ENCODE results near the gene SOX8.

SOX8 gene

DNA sequence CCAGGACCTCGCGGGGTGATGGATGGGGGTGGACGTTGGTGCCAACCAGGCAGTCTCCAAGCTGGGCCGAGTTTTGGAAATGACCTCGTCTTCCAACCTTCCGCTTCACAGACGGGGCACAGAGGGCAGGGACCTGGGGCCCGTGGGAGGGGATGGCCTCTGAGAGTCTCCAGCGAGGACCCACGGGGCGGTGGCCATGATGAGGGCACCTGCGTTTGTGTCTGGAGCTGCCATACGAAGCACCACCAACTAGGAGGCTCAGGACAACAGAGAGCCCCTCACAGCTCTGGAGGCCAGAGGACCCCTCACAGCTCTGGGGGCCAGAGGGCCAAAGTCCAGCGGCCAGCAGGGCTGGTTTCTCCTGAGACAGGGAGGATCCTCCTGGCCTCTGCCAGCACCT is 26.5 kb downstream of the SOX8 start:
- DNase-seq (ENCODE audit: low spot score): no peak

DNA sequence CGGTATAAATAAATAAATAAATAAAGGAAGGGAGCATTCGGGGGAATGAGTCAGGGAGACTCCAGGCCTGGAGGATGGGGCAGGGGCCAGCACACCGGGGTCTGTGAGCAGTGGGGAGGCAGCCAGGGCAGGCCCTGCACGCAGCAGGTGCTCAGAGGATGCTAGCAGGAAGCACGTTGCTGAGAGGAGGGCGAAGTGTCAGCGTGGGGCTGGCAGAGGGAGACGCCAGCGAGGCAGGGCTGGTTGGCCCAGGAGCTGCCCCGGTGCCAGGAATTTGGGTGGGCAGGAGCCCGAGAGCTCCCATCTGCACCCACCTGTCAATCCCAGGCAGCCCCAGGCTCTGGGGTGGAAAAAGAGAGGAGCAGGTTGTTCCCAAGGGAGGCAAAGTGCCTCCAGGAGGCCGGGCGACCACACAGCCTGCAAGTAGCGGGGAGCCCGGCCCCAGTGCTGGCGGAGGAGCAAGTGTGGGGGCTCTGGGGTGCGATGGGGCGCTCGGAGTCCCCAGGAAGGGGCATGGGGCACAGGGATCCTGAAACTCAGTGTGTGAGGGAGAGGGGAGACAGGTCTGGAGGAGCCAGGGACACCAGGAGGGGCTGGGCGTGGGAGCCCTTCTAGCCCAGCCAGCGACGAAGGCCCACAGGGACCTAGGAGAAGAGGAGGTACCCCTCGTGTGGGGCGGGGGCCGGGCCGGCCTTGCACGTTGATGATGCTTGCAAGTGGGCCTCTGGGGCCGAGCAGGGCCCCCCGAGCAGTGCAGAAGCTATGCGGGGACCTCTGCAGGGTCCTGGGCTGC is 28.0 kb downstream of the SOX8 start:
- no peak for DNase-seq (ENCODE audit: low spot score)

DNA sequence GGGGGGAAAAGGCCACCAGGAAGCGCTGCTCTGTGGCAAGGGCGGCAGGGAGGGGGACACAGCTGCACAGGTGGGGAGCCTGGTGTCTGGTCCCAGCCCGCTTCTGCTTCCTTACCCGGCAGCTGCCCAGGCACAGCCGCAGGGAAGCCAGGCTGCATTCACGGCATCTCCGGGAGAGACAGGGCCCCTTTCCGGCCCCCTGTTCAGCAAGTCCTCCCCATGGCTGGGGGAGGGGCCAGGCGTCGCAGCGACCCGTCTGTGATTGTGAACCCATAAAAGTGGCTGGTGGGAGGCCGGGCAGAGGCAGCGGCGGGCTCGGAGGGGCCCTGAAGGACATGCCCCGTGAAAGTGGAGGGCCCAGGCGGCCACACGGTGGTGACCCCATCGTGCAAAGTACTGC is 28.7 kb downstream of the SOX8 start:
- no peak for DNase-seq (ENCODE audit: low spot score)

DNA sequence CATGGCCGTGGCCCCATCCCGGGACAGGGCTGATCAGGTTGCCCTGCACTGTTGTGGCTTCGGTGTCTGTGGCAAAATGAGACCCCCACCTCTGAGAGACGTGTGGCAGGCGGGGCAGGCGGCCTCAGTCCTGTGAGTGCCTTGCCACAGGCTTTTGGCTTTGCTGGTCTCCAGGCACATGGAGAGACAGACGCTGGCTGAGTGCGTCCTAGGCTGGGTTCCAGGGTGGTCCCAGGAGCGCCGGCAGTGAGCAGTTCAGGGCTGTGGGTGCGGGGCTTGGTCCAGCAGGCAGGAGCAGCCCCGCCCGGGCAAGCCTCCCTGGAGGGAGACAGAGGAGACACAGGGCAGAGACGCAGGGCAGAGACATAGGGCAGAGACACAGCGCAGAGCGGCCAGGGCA is 29.2 kb downstream of the SOX8 start:
- DNase-seq (ENCODE audit: low spot score): no peak

DNA sequence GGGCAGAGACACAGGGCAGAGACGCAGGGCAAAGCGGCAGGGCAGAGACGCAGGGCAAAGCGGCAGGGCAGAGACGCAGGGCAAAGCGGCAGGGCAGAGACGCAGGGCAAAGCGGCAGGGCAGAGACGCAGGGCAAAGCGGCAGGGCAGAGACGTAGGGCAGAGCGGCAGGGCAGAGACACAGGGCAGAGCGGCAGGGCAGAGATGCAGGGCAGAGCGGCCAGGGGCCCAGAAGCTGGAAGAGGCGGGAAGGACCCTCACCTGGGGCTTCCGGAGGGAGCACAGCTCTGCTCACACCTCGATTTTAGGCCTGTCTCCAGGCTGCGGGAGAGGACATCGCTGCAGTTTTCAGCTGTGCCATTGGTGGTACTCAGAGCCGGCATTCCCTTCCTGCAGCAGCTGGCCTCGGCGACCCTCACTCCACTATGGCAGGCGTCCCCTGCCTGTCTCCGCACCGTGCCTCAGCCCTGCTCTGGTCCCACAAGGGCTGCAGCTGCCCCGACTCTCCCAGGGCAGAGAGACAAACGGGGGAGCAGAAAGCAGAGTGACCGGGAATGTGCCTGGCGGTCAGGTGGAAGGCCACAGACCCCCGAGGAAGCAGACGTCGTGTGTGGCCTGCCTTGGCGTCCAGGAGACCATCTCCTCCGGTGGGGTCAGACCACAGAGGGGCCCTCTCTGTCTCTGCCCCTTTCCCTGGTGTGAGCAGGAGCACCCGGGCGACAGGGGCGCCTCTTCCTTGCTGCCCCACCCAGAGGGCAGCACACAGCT is 29.9 kb downstream of the SOX8 start:
- no peak for DNase-seq (ENCODE audit: low spot score)

DNA sequence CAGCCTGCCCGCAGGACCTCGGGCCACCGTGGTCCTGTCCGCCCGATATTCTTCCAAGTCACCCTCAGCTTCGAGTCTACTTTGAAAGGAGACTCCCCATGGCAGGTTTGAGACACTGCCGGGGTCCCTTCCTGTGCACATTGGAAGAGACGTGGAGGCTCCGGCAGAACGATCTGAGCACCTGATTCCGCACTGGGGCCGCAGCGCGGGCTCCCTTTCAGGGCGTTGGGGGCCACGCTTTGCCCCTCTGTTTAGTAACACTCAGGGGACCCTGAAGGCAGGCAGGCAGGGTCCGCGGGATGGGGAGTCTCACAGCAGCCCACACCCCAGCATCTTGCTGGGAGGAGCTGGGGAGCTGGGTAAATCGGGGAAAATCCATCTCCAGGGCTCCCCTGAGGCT is 30.6 kb downstream of the SOX8 start:
- no peak for DNase-seq (ENCODE audit: low spot score)

DNA sequence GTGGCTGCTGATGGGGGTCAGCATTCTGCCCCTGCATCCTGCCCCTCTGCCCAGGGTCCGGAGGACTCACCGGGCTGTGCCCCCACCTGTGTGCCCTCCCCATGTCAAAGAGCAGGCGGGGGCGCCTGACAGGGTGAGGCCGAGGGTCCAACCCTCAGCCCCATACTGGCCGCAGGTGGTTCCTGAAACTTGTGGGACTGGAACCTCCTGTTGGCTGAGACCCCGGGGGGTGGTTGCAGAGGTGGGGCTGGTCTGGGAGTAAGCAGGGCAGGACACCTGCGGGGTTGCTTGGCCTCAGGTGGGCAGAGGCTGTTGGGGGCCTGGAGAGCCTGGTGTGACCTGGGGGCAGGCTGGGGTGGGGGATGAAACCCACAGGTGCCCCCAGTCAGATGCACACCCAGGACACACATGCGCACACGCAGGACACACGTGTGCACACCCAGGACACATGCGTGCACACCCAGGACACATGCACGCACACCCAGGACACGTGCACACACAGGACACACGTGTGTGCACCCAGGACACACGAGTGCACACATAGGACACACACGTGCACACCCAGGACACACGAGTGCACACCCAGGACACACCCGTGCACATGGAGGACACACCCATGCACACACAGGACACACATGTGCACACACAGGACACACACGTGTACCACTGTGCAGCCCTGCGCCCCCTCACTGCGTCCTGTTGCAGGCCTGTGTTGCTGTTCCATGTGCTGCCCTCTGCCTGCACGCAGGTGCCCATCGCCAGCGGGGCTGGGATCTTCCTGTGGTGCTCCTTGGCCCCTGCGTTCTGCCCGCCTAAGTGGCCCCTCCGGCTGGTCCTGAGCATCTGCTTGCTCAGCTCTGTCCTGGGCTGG is 31.4 kb downstream of the SOX8 start:
- no peak for DNase-seq (ENCODE audit: low spot score)

DNA sequence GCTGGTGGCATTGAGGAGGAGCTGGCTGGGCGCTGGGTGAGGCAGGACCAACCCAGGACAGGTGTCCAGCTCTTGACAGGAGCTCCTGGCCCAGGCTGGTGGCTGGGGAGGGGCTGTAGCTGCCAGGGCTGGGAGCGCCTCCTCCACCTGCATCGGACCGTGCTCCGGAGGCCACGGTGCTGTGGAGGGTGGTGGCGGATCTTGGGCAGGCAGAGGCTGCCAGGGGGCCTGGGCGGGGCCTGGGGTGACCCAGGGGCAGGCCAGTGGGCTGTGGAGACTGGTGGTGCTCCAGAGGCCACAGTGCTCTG is 32.0 kb downstream of the SOX8 start:
- DNase-seq (ENCODE audit: low spot score): no peak

DNA sequence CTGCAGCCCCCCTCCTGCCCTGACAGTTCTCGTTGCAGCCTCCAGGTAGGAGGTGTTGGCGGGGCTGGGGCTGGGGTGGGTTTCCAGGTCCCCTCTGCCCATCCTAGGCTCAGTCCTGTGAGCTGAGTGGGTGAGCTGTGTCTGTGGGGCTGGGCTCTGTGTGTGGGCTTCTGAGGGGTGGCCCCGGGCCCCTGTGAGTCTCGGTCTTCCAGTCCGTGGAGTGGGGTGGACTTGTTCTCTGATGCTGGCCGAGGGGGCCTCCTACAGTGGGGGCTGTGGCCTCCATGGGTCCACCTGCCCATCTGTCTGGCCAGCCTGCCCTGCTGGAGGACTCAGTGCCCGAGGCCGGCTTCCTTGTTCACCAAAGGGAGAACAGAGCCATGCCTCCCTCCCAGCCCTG is 32.7 kb downstream of the SOX8 start:
- DNase-seq (ENCODE audit: low spot score): no peak

DNA sequence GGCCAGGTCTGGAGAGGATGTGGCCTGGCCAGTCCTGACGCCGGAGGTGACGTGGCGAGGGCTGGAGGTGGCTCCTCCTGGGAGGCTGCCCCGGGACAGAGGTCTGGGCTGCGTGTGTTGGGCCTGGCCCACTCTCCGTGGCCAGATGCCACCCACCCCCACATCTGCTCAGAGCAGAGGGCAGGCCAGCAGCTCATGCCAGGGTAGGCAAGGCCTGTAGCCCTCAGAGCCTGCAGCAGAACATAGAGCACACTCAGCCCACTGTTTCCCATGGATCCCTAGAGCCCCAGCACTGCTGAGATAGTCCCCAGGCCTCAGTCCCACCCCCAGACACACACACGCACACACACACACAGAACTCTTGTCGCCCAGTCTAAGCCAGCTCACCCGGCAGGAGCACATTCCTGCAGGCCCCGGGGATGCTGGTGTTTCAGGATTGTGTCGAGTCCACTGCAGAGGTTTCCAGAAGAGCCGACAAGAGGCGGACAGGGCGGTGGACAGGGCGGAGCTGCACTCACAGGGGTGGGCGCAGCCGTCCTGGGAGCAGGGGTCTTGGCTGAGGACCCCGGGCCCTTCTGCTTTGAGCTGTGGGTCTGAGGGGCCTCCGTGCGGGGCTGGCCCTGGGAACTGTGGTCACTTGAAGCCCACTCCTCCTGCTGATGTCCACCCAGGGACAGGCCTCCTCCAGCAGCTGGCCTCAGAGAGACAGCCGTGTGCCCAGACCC is 33.4 kb downstream of the SOX8 start:
- DNase-seq (ENCODE audit: low spot score): no peak

DNA sequence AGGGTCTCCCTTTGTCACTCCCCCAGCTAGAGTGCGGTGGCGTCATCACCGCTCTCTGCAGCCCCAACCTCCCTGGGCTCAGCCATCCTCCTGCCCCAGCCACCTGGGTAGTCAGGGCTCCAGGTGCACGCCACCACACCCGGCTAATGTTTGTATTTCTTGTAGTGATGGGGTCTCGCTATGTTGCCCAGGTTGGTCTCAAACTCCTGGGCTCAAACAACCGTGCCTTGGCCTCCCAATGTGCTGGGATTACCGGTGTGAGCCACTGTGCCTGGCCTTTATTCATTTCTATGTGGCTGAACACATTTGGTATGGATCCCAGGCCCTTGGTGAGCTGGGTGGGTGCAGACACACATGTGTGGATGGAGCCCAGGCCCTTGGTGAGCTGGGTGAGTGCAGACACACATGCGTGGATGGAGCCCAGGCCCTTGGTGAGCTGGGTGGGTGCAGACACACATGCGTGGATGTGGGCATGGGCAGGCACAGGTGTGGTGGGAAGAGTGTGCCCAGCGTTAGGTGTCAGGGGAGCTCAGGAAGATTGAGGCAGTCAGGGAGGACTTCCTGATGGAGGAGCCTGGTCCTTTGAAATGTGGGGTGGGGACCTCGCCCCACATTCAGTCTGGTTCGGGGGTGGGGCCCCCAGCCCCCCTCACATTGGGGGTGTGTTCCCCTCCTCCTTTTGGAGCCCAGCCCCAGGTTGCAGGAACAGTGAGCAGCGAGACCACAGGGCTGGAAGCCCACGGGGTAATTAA is 37.1 kb downstream of the SOX8 start:
- no peak for DNase-seq (ENCODE audit: low spot score)

DNA sequence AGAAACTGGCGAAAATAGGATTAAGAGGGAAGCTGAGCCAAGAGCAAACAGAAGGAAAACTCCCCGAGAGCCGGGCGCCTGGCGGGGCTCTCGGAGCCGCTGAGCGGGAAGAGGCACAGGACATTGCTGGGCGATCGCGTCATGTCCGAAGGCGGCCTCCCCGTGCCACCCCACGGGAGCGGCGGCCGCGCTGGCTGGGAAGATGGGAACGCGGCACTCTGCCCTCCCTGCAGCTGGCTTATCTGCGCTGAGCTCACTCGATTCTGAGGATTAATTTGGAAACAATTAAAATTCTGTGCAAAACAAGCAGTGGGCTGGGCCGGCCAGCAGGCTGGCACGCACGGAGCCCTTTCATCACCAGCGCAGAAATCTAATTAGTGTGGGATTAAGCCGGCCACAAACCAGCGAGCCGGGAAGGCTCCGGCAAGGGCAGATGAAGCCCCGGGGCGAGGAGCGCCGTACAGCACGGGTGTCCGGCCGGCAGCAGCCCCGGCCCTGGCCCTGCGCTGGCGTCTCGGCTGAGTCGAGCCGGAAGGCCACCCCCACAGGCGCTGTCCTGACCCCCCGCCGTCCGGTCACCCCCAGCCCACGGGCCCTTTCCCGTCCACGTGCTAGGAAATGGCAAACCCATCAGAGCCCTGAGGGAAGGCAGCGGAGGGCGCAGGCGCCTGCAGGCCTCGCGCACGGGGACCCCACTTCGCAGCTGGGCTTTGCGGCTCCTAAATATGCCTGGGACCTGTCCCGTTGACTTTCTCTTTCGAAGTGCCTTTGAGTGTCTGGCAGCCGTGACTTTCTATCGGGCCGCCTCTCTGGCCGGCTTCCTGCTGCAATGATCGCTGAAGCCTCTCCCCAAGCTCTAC is 37.9 kb downstream of the SOX8 start:
- peak; percentile 68 for DNase-seq (ENCODE audit: low spot score)

DNA sequence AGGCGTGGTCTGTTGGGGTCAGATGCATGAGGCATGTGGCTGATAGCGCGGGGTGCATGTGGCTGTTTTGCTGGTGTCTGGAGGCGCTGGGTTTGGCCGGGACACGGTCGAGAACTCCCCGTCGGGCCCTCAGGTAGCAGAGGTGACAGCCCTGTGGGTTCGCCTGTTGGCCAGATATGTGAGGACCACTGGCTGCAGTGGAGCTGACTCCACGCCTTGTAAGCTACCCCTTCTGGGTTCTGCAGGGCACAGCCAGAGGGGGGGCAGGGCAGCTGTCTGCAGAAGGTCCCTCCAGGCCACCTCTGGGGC is 38.5 kb downstream of the SOX8 start:
- DNase-seq (ENCODE audit: low spot score): no peak

DNA sequence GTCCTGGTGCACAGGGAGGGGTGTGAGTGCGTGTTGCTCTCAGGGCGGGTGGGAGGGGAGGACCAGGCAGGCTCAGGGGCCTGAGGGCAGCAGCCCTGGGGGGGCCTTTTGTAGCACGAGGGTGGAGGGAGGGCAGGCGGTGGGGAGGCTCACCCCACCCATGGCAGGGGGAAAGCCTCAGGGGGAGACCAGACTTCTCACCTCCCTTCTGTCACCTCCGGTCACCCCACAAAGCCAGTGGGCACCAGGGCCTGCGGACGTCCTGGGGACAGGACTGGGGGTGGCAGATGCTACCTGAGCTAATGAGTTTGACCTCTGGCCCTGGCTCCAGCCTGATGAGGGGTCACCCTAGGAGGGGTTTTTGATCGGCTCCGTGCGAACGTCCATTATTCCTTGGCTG is 39.0 kb downstream of the SOX8 start:
- DNase-seq (ENCODE audit: low spot score): no peak

DNA sequence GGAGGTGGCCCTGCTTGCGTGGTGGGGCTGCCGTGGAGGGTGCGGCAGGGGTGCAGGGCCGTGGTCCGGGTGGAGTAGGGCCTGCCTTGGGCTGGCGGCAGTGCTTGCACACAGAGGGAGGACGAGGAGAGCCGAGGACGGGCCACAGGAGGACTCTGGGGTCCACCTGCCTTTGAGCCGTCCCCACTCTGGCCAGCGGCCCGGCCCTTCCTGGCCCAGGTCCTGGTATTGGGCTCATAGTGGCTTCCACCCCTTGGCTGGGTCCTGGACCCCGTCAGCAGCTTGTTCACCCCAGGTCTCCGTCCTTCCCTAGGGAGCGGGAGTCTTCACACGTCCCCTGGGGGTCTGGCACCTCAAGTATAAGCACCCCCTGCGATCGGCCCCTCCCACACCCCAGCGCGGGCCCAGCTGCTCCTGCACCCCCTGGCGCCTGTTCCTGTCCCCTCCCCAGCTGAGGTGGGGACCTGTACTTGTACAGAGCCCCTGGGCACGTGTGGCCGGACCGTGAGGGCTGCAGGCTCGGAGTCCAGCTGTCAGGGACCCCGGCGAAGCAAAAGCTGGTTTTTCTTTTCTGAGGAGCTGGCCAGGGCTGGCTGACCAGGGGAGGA is 40.1 kb downstream of the SOX8 start:
- DNase-seq (ENCODE audit: low spot score): no peak

DNA sequence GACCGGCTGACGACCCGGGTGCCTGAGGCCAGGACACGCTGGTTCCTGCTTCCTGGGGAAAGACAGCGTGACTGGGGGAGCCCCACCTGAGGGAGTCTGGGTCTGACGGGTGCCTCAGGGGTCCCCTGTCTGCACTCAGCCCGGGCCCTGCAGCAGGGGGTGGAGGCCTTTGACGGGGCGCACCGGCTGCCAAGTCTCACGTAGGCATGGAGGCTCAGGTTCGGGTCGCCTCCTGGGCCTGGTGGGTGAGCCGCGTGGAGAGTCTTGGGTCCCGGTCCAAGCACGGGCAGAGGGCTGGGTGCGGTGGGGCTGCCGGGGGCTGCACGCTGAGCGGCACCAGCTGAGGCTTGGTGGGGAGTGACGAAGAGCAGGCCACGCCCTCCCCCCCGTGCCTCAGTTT is 40.9 kb downstream of the SOX8 start:
- DNase-seq (ENCODE audit: low spot score): no peak

DNA sequence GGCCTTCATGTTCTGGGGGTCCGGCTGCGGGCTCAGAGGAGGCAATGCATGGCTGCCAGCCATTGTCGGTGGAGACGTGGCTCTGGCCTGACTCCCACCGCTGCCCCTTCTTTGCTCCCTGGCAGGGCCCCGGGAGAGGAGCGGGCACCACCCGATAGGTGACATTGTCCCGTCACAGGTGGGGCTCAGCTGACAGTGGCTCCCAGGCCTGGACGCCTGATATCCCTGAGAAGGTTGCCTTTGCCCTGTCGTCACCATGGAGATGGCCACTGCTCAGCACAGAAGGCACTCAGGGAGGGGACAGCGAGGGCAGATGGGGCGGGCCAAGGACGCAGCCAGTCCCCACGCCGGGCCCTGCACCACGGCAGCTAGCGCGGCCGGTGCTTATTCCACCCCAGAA is 42.6 kb downstream of the SOX8 start:
- no peak for DNase-seq (ENCODE audit: low spot score)

DNA sequence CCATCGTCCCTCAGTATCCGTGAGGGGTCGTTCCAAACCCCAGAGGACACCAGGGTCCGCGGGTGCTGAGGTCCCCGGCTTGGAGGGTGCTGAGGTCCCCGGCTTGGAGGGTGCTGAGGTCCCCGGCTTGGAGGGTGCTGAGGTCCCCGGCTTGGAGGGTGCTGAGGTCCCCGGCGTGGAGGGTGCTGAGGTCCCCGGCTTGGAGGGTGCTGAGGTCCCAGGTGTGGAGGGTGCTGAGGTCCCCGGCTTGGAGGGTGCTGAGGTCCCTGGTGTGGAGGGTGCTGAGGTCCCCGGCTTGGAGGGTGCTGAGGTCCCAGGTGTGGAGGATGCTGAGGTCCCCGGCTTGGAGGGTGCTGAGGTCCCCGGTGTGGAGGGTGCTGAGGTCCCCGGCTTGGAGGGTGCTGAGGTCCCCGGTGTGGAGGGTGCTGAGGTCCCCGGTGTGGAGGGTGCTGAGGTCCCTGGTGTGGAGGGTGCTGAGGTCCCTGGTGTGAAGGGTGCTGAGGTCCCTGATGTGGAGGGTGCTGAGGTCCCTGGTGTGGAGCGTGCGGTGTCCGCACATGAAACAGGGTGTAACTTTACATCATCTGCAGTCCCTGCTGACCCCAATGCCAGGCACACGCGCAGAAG is 43.7 kb downstream of the SOX8 start:
- DNase-seq (ENCODE audit: low spot score): peak; percentile 14

DNA sequence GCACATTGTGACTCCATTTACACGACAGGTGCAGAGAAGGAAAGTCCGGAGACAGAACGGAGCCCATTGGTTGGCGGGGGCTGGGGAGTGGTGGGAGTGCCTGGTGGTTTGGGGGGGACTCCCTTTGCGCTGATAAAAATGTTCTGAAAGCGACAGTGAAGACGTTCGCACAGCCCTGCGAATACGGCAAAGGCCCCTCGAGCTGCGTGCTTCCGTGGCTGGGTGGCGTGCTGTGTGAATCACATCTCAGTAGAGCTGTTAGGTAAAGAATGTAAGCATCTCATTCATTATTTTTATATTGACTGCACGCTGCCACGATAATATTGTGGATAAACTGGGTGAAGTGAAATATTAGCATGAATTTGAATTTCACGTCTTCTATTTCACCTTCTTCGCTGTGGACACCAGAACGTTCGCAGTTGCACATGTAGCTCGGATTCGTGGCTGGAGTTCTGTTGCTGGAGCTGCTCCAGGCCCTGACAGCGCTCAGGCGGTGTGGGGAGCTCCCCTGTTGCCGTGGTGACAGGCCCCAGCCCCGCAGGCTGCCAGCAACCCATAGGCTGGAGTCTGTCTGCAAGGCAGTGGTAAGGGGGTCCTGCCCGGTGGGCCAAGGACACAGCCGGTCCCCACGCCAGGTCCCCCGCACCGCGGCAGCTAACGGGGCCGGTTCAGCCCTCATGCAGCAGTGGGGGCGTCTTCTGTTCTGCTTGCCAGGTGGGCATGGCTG is 44.6 kb downstream of the SOX8 start:
- DNase-seq (ENCODE audit: low spot score): no peak

All from kidney tubule cell (primary cell).